GM18868 (cell line): ENCODE results near the gene TBC1D13.

Experiments
- ATAC-seq: cut with Tn5 transposase; IDR thresholded peaks from one replicate; pipeline ENCODE4 v1.9.1; 2021; ENCODE audit warnings: mild to moderate bottlenecking, moderate library complexity; ENCODE audit not compliant: unreplicated experiment

TBC1D13 gene

GRCh38 chr9:128820665-128821583 is 33.9 kb downstream of the TBC1D13 start:
- no peak for ATAC-seq

DNA sequence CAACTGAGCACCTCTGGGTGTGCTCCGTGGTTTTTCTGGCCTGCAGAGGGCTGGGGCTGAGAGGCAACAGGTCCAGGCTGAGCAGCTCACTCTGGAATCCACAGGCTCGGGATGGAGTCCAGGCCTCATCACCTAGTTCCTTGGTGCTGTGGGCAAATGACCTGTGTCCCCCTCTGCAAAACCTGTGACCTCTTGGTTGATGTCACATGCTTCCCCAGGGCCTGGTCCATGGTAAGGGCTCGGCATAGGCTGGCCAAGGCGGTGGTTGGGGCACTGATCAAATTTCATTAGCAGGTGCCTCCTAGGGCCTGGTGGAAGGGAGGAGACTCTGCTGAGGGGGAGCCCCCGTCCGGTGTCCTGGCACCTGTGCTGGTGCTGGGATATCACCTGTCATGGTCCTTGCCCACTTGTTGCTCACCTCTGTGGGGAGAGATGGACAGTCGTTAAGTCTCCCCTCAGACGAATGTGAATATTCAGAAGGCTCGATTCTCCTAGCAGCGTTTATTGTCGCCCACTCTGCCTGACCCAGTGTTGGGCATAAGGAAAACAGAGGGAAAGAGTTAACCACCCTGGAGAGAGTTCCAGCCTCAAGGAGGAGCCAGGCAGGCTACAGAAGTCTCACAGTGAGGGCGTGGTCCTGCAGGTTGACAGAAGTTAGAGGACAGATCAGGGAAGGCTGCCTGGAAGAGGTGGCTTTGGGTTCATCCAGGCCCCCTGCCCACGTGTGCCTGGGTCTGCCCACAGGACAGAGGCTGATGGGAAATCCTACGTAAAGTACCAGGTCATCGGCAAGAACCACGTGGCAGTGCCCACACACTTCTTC is 34.7 kb downstream of the TBC1D13 start:
- ATAC-seq: no peak

DNA sequence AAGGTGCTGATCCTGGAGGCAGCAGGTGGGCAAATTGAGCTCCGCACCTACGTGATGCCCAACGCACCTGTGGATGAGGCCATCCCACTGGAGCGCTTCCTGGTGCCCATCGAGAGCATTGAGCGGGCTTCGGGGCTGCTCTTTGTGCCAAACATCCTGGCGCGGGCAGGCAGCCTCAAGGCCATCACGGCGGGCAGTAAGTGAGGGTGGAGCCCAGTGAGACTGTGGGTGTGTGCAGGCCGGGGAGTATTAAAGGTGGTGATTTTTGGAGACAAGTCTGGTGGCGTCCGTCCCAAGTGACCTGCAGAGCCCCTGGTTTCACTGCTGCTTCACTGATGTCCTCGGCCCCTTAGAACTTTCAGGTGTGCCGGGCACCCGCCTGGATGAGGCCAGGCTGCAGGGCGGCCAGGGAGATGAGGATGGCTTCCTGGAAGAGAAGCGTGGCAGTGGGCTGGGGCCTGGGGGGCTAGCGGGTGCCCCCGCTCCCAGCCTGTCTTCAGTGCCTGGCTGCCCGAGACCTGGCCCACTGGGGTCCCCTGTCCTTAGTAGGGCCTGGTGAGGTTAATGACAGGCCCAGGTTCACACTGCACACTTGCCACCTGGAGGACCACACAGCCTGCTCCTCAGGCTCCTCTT is 35.5 kb downstream of the TBC1D13 start:
- ATAC-seq: no peak

DNA sequence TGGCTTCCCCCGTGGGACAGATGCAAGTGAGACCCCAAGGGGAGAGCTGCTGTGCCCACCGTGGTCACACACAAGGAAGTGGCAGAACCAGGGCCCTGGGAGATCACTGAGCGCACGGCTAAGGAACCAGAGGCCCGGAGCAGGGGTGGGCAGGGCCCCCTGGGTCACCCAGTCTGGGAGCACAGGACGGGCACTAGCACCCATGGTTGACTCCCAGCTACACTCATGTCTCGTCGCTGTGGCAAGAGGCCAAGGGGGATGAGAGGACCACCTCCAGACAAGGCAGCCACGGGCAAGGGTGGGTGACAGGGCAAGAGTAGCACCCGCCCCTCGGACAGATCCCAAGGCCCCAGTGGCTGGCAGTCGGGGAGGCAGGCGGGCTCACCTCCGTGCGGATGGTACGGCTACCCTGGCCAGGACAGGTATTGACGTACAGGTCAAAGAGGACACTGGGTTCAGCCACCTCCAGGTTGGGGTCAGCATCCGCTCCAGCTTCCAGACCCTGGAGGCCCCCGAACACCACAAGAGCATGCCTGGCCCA is 36.4 kb downstream of the TBC1D13 start:
- ATAC-seq: no peak

DNA sequence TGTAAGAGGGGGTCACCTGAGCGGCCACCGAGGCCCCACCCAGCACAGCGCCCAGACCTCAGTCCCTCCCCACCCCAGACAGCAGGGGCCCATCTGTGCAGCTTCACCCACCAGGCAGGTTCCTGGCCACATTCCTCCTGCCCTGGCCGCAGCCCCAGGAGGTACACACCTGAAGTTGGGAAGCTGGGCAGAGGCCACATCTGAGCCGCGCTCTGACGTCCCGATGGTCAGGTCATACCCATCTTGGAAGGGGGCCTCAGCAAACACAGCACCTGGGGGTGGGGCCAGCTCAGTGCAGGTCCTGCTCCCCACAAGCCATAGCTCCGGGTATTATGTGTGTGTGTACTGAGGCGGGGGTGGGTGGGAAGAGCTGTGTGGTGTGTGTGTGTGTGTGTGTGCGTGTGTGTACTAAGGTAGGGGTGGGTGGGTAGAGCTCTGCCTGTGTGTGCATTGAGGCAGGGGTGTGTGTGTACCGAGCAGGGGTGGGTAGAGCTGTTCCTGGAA is 36.9 kb downstream of the TBC1D13 start:
- ATAC-seq: no peak

DNA sequence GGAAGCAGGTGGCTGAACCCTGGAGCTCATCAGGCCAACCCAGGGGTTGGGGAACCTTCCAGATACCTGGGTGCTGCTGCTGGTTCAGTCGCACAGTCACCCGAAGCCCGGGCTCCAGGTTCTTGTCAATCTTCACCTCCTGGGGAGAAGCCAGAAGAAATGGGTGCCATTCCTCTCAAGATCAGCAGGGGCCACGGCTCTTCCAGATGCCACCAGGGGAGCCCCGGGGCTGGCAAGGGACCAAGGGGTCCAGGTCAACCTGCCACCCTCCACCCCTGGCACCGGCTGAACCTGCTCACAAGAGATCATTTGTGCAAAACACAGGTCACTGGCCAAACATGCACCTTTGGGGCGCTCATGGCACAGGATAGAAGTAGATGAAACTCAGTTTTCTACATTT is 37.9 kb downstream of the TBC1D13 start:
- ATAC-seq: no peak

DNA sequence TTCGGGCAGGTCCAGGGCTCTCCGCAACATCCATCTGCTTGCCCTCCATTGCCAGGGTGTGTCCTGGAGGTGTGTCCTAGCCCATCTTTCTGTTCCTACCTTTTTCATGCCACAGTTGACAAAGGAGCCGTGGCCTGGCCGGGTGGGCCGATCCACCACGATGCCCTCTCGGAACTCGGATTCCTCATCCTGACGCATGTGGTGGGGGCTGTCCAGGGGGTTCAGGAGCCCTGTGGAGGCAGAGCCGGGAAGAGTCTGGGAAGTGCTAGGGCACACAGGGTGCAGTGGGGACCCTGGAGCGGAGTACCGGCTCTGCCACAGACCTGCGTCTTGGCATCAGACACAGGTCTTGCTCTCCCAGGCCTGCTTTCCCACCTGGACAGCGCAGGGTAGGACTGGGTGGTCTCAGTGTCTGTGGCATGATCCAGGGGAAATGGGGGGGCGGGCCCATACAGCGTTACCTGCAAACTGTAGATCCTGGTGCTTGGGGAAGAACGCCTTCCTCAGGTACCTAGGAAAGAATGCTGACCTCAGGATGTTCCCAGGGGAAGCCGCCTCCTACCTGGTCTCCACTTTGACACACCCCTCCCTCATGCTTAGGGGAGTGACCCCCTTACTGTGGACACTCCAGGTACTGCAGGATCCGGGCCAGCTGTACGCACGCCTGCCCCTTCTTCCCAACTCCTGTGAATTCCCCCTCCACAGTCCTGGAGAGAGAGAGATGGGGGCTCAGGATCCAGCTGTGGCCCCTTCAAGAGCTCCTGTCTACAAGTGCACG is 39.1 kb downstream of the TBC1D13 start:
- no peak for ATAC-seq

GRCh38 chr9:128828267-128828666 is 41.2 kb downstream of the TBC1D13 start:
- ATAC-seq: no peak

- peak; percentile 10 for ATAC-seq
Observed at GRCh38 chr9:128828719-128829452, 41.8 kb downstream of the TBC1D13 start.

GRCh38 chr9:128829477-128830251 is 42.6 kb downstream of the TBC1D13 start, which contains the start of gene SPOUT1:
SPOUT1 (minus strand) TSS chr9:128829794; CDS start chr9:128829780, 14 bp downstream.
- peak; percentile 98 for ATAC-seq

GRCh38 chr9:128833696-128834095 is 46.6 kb downstream of the TBC1D13 start:
- ATAC-seq: no peak

- no peak for ATAC-seq
Observed at GRCh38 chr9:128835246-128836210, 48.5 kb downstream of the TBC1D13 start.

- ATAC-seq: no peak
Observed at GRCh38 chr9:128836509-128837145, 49.6 kb downstream of the TBC1D13 start.

DNA sequence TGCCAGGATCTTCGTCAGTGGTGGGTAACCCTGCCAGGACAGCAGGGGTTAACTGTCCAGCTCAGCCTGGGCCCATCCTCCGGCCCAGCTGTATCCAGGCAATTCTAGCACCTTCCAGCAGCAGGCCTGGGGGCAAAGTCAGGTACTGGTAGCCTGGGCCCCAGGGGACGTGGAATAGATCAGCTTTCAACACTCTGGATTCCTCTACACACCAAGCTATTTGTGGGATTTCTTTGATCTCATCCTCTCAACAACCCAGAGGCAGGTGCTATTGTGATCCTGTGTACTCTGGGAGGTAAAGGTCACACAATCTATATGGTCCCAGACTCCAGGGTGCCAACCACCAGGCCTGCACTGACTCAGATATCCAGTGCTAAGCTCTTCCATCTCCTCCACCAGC is 51.3 kb downstream of the TBC1D13 start:
- ATAC-seq: no peak

DNA sequence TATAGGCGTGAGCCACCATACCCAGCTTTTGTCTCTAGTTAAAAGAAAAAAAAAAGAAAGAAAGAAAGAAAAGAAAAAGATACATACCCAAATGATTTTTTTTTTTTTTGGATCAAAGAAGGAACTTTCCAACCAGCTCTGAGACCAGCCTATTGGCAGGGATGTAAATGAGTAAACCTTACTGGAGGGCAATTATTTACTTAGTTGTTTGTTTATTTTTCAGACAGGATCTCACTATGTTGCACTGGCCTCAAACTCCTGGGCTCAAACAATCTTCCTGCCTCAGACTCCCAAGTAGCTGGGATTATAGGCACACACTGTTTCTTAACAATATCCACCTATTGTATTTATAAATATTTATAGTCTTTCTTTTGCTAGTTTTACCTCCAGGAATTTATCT is 53.5 kb downstream of the TBC1D13 start:
- ATAC-seq: no peak

GRCh38 chr9:128841694-128842492 is 54.8 kb downstream of the TBC1D13 start:
- no peak for ATAC-seq
